DOHH2 (cell line): ENCODE measurements around the gene CFL2.

Experiments used
- H3F3A ChIP-seq: fragments of 200-600 bp; sonication (generic), shearing (Covaris generic); 2 replicates; pipeline ENCODE4 v1.6.0; 2016; ENCODE audit warnings: antibody characterized with exemption, mild to moderate bottlenecking; ENCODE audit not compliant: control insufficient read depth, insufficient read depth
- H3K27ac ChIP-seq: fragments of 200-600 bp; sonication (generic); 2 replicates; pipeline ENCODE4 v1.5.1; 2014; ENCODE audit warnings: low read depth, mild to moderate bottlenecking, low read length, moderate library complexity
- H3K27me3 ChIP-seq: fragments of 200-600 bp; sonication (generic); 2 replicates; pipeline ENCODE4 v1.6.1; 2014; ENCODE audit warnings: mild to moderate bottlenecking, low read length, mixed read lengths; ENCODE audit not compliant: control insufficient read depth
- H3K36me3 ChIP-seq: fragments of 200-600 bp; sonication (generic); 2 replicates; pipeline ENCODE4 v1.6.1; 2014; ENCODE audit warnings: mild to moderate bottlenecking, low read length, moderate library complexity, mixed read lengths; ENCODE audit not compliant: control insufficient read depth
- H3K4me1 ChIP-seq: fragments of 200-600 bp; sonication (generic); 2 replicates; pipeline ENCODE4 v1.6.1; 2014; ENCODE audit warnings: mild to moderate bottlenecking, low read length, mixed read lengths; ENCODE audit not compliant: control insufficient read depth
- H3K4me2 ChIP-seq: fragments of 200-600 bp; sonication (generic); 2 replicates; pipeline ENCODE4 v1.6.0; 2014; ENCODE audit warnings: mild to moderate bottlenecking, low read length, moderate library complexity
- H3K4me3 ChIP-seq: fragments of 200-600 bp; sonication (generic); 2 replicates; pipeline ENCODE4 v1.5.1; 2014; ENCODE audit warnings: mild to moderate bottlenecking, low read length, mixed read lengths
- H3K79me2 ChIP-seq: fragments of 200-600 bp; sonication (generic); 2 replicates; pipeline ENCODE4 v1.6.1; 2014; ENCODE audit warnings: mild to moderate bottlenecking, low read length, mixed read lengths; ENCODE audit not compliant: control insufficient read depth
- H3K9me2 ChIP-seq: fragments of 200-600 bp; sonication (generic); replicated peaks from 2 replicates; pipeline ENCODE4 v1.6.1; 2014; ENCODE audit warnings: mild to moderate bottlenecking, low read length, mixed read lengths; ENCODE audit not compliant: control insufficient read depth
- H3K9me3 ChIP-seq: fragments of 200-600 bp; sonication (generic); 2 replicates; pipeline ENCODE4 v1.6.1; 2014; ENCODE audit warnings: antibody characterized with exemption, low read length, mixed read lengths; ENCODE audit not compliant: control insufficient read depth, insufficient read depth
- H4K20me1 ChIP-seq: fragments of 200-600 bp; sonication (generic); 2 replicates; pipeline ENCODE4 v1.6.0; 2014; ENCODE audit warnings: low read depth, mild to moderate bottlenecking, antibody characterized with exemption, low read length, moderate library complexity; ENCODE audit not compliant: control insufficient read depth, insufficient read depth
- CTCF ChIP-seq: fragments of 200-600 bp; sonication (generic); IDR thresholded peaks from one replicate; pipeline ENCODE4 v1.5.1; 2014; ENCODE audit warnings: antibody characterized with exemption, mild to moderate bottlenecking, low read depth, low read length; ENCODE audit not compliant: poor library complexity, severe bottlenecking
- EZH2phosphoT487 ChIP-seq: fragments of 200-600 bp; sonication (generic); IDR thresholded peaks from 2 replicates; pipeline ENCODE4 v1.6.1; 2017; ENCODE audit warnings: borderline replicate concordance, mild to moderate bottlenecking, antibody characterized with exemption, low read length, moderate library complexity, mixed read lengths

Gene CFL2

GRCh38 chr14:34688470-34689206 is 25.8 kb downstream of the CFL2 start:
- H4K20me1 ChIP-seq = no peaks in the 10 kb centered on the region

GRCh38 chr14:34685819-34686428 is 28.5 kb downstream of the CFL2 start:
- Histone ChIP-seq H3K9me2 (no peaks in the 10 kb centered on the region), H3K4me1 (peaks cover 13% of the 10 kb centered on the region), H3K36me3 (no peaks in the 10 kb centered on the region), H3K27ac (no peak overlapping the region), H4K20me1 (no peaks in the 10 kb centered on the region), H3F3A (peaks cover 3% of the 10 kb centered on the region; the same call in 1 of the 2 replicates), H3K4me2 (no peak overlapping the region), H3K9me3 (no peaks in the 10 kb centered on the region), H3K27me3 (no peaks in the 10 kb centered on the region), H3K79me2 (no peaks in the 10 kb centered on the region), H3K4me3 (no peak overlapping the region)
- TF ChIP-seq CTCF (no peak), EZH2phosphoT487 (no peak)

More at GRCh38 chr14:34688470-34689206, 25.8 kb downstream of the CFL2 start:
- TF ChIP-seq CTCF = no peak
- no peak for TF ChIP-seq EZH2phosphoT487
- Histone ChIP-seq H3K27ac (no peak overlapping the region), H3F3A (no peaks in the 10 kb centered on the region; the same call in 1 of the 2 replicates), H3K9me2 (no peaks in the 10 kb centered on the region), H3K4me3 (no peak overlapping the region), H3K36me3 (no peaks in the 10 kb centered on the region), H3K9me3 (no peaks in the 10 kb centered on the region), H3K4me1 (peaks cover 8% of the 10 kb centered on the region), H3K4me2 (no peak overlapping the region), H3K79me2 (no peaks in the 10 kb centered on the region), H3K27me3 (no peaks in the 10 kb centered on the region)

GRCh38 chr14:34684578-34684977 is 29.8 kb downstream of the CFL2 start:
- H4K20me1 ChIP-seq = no peaks in the 10 kb centered on the region
- no peak overlapping the region for H3K27ac ChIP-seq
- H3K27me3 ChIP-seq = no peaks in the 10 kb centered on the region
- no peak for TF ChIP-seq EZH2phosphoT487
- no peak for TF ChIP-seq CTCF
- H3K79me2 ChIP-seq = no peaks in the 10 kb centered on the region
- no peaks in the 10 kb centered on the region for H3K36me3 ChIP-seq
- no peak overlapping the region for H3K4me3 ChIP-seq
- no peak overlapping the region for H3K4me2 ChIP-seq
- H3K9me3 ChIP-seq = no peaks in the 10 kb centered on the region
- H3K9me2 ChIP-seq = no peaks in the 10 kb centered on the region
- H3F3A ChIP-seq = peaks cover 3% of the 10 kb centered on the region; the same call in 1 of the 2 replicates
- peaks cover 13% of the 10 kb centered on the region for H3K4me1 ChIP-seq
